NT2/D1 (cell line): ENCODE data around the gene GRK5.

Experiments
- DNase-seq: peaks from one replicate; pipeline ENCODE4 v3.0.0-alpha.2; 2011; ENCODE audit warnings: low read depth, low spot score
- H3K27me3 ChIP-seq: 2 replicates; pipeline ENCODE4 v1.6.0; 2011; ENCODE audit warnings: mild to moderate bottlenecking; ENCODE audit not compliant: insufficient read length, insufficient read depth
- H3K36me3 ChIP-seq: 2 replicates; pipeline ENCODE4 v1.6.1; 2011; ENCODE audit warnings: mild to moderate bottlenecking, low read length, mixed read lengths; ENCODE audit not compliant: insufficient read depth, insufficient read length
- H3K4me1 ChIP-seq: 2 replicates; pipeline ENCODE4 v1.5.1; 2011; ENCODE audit not compliant: insufficient read depth, insufficient read length
- H3K4me3 ChIP-seq: 2 replicates; pipeline ENCODE4 v1.5.1; 2011; ENCODE audit warnings: low read depth; ENCODE audit not compliant: insufficient read length
- H3K9ac ChIP-seq: 2 replicates; pipeline ENCODE4 v1.6.0; 2011; ENCODE audit warnings: low read depth; ENCODE audit not compliant: insufficient read length
- H3K9me3 ChIP-seq: 2 replicates; pipeline ENCODE4 v1.5.1; 2011; ENCODE audit warnings: mild to moderate bottlenecking, low read length; ENCODE audit not compliant: insufficient read depth
- SUZ12 ChIP-seq: IDR thresholded peaks from 2 replicates; pipeline ENCODE4 v1.6.1; 2011; ENCODE audit not compliant: insufficient read length, insufficient read depth; ENCODE audit errors: extremely low read depth
- YY1 ChIP-seq: IDR thresholded peaks from 2 replicates; pipeline ENCODE4 v1.6.1; 2011; ENCODE audit not compliant: insufficient read length, insufficient read depth
- ZNF274 ChIP-seq: IDR thresholded peaks from 2 replicates; pipeline ENCODE4 v1.6.1; 2011; ENCODE audit warnings: mild to moderate bottlenecking, low read depth, low read length

Gene GRK5

DNA sequence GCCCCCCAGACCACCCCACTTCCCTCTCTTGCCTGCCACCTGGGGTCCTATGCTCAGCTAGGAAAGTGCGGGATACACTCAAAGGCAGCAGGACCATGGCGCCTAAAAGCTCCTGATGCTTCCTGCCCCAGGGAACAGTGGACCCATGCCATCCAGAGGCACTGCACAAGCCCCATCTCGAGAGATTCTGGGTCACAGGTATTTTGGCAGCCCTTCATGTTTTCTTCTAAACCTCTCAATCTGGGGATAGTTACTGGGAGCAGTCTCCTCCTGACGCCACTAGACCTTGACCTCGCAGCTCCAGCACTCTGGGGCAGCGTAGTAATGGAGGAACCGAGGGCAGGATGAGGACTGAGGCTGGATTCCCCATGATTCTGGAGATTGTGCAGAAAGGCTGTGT, 107.1 kb downstream of the GRK5 start:
- Histone ChIP-seq H3K4me3 (no peak overlapping the region), H3K4me1 (peaks cover 32% of the 10 kb centered on the region), H3K36me3 (no peaks in the 10 kb centered on the region), H3K9me3 (no peaks in the 10 kb centered on the region), H3K9ac (peak overlapping the region; percentile 45), H3K27me3 (no peaks in the 10 kb centered on the region)
- no peak for TF ChIP-seq ZNF274
- no peak for TF ChIP-seq SUZ12
- TF ChIP-seq YY1 = no peak
- DNase-seq = no peak

GRCh38 chr10:119315128-119316001, 108.0 kb downstream of the GRK5 start:
- peak; percentile 22 for DNase-seq

GRCh38 chr10:119316002-119316358, 108.6 kb downstream of the GRK5 start:
- Histone ChIP-seq H3K4me3 (no peak overlapping the region), H3K36me3 (no peaks in the 10 kb centered on the region), H3K4me1 (peaks cover 34% of the 10 kb centered on the region), H3K27me3 (no peaks in the 10 kb centered on the region), H3K9ac (no peak overlapping the region), H3K9me3 (no peaks in the 10 kb centered on the region)
- no peak for DNase-seq
- TF ChIP-seq SUZ12 (no peak), ZNF274 (no peak), YY1 (no peak)

More at GRCh38 chr10:119315128-119316001, 108.0 kb downstream of the GRK5 start:
- peak overlapping the region; percentile 45 for H3K9ac ChIP-seq
- H3K36me3 ChIP-seq = no peaks in the 10 kb centered on the region
- H3K4me3 ChIP-seq = no peak overlapping the region
- peaks cover 34% of the 10 kb centered on the region for H3K4me1 ChIP-seq
- H3K27me3 ChIP-seq = no peaks in the 10 kb centered on the region
- no peak for TF ChIP-seq SUZ12
- no peaks in the 10 kb centered on the region for H3K9me3 ChIP-seq

GRCh38 chr10:119316729-119317097, 109.3 kb downstream of the GRK5 start:
- Histone ChIP-seq H3K9ac (no peak overlapping the region), H3K4me1 (peaks cover 34% of the 10 kb centered on the region), H3K27me3 (no peaks in the 10 kb centered on the region), H3K4me3 (no peak overlapping the region), H3K9me3 (no peaks in the 10 kb centered on the region), H3K36me3 (no peaks in the 10 kb centered on the region)
- TF ChIP-seq YY1 (no peak), ZNF274 (no peak), SUZ12 (no peak)
- peak; percentile 71 for DNase-seq

DNA sequence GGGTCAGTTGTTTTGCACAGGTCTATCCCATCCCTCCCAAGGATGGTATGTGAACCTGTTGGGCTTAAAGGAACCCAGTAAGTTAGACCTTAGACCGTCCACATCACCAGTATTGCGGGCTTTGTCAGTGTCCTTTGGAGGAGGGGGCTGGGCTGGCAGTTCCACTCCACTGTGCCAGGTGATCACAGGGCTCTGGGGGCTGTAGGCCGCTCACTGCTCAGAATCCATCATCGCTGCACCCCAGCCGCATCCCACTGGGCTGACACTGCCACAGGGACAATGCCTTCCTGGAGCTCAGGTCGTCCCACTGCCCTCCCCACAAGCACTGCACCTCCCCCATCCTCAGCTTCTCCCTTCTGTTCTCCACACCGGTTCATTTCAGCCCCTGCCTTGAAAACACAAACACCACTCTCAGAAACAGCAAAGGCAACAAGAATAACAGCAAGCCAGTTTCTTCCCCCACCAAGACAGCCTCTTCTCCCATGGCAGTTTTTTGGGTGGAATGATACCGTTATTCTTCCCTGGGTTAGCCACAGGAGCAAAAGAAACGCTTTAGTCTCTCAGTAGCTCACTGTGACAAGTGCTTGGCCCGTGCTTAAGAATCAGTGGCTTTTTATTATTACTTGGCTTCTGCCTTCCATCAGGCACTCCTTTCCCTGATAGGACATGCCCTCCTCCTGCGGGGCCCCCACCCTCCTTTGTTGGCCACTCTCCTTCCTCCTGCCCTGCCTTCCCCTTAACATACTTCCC, 111.2 kb downstream of the GRK5 start:
- H3K36me3 ChIP-seq = no peaks in the 10 kb centered on the region
- TF ChIP-seq YY1 (no peak), SUZ12 (no peak), ZNF274 (no peak)
- peak overlapping the region; percentile 46 for H3K9ac ChIP-seq
- peaks cover 28% of the 10 kb centered on the region for H3K4me1 ChIP-seq
- no peaks in the 10 kb centered on the region for H3K27me3 ChIP-seq
- no peak for DNase-seq
- H3K4me3 ChIP-seq = no peak overlapping the region
- no peaks in the 10 kb centered on the region for H3K9me3 ChIP-seq

GRCh38 chr10:119319161-119319919, 112.0 kb downstream of the GRK5 start:
- Histone ChIP-seq H3K36me3 (no peaks in the 10 kb centered on the region), H3K4me3 (no peak overlapping the region), H3K27me3 (no peaks in the 10 kb centered on the region), H3K4me1 (peaks cover 27% of the 10 kb centered on the region), H3K9me3 (no peaks in the 10 kb centered on the region), H3K9ac (peak overlapping the region; percentile 46)
- no peak for DNase-seq
- TF ChIP-seq SUZ12 (no peak), YY1 (no peak), ZNF274 (no peak)

DNA sequence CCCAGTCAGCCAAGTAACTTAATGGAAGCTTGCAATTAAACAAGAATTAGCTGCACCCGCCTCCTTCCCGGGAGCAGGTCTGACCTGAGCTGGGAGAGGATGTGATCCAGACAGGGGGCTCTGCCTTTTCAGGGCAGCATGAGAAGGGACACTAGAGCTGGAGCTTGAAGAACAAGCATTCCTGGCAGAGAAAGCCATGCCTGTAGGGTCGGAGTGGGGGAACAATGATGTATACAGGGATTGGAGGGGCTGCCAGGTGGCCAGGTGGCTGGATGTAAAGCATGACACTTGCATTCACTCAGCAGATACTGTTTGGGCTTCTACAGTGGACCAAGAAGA, 112.5 kb downstream of the GRK5 start:
- peaks cover 25% of the 10 kb centered on the region for H3K4me1 ChIP-seq

More for the DNA sequence above, 112.5 kb downstream of the GRK5 start:
- DNase-seq = no peak
- no peaks in the 10 kb centered on the region for H3K27me3 ChIP-seq
- no peak overlapping the region for H3K9ac ChIP-seq
- no peak overlapping the region for H3K4me3 ChIP-seq
- H3K9me3 ChIP-seq = no peaks in the 10 kb centered on the region
- H3K36me3 ChIP-seq = no peaks in the 10 kb centered on the region
- no peak for TF ChIP-seq YY1
- no peak for TF ChIP-seq SUZ12
- TF ChIP-seq ZNF274 = no peak
